H9 (cell line): ENCODE measurements around the gene HSPA9. TPM values are rescaled to one million over a fixed set of nuclear protein-coding genes. Genes with fewer than 3 reads are reported as not detected.

Experiments
- DNase-seq: peaks from one replicate; pipeline ENCODE4 v3.0.0-alpha.2; 2017
- H2AFZ ChIP-seq: one replicate; pipeline ENCODE4 v1.6.1; 2013; ENCODE audit warnings: mild to moderate bottlenecking, low read length, control low read depth, moderate library complexity
- H2AK5ac ChIP-seq: 2 replicates; pipeline ENCODE4 v1.6.1; 2013; ENCODE audit warnings: low read length, control low read depth, mixed read lengths; ENCODE audit not compliant: insufficient read length
- H2BK120ac ChIP-seq: one replicate; pipeline ENCODE4 v1.6.1; 2013; ENCODE audit warnings: low read depth, mild to moderate bottlenecking, low read length, control low read depth, inconsistent platforms; ENCODE audit not compliant: poor library complexity, severe bottlenecking
- H2BK12ac ChIP-seq: 2 replicates; pipeline ENCODE4 v1.6.1; 2013; ENCODE audit warnings: low read length, control low read depth, mixed read lengths, low read depth; ENCODE audit not compliant: insufficient read length
- H2BK15ac ChIP-seq: 2 replicates; pipeline ENCODE4 v1.6.1; 2013; ENCODE audit warnings: low read depth, low read length, control low read depth
- H2BK20ac ChIP-seq: one replicate; pipeline ENCODE4 v1.6.1; 2013; ENCODE audit warnings: low read depth, mild to moderate bottlenecking, low read length, control low read depth, inconsistent platforms; ENCODE audit not compliant: poor library complexity, severe bottlenecking
- H2BK5ac ChIP-seq: 2 replicates; pipeline ENCODE4 v1.6.1; 2013; ENCODE audit warnings: low read length, control low read depth, mixed read lengths; ENCODE audit not compliant: insufficient read length
- H3K14ac ChIP-seq: 2 replicates; pipeline ENCODE4 v1.6.1; 2013; ENCODE audit warnings: low read length, control low read depth; ENCODE audit not compliant: insufficient read depth
- H3K18ac ChIP-seq: 2 replicates; pipeline ENCODE4 v1.6.1; 2013; ENCODE audit warnings: low read depth, mild to moderate bottlenecking, mixed read lengths, low read length, control low read depth; ENCODE audit not compliant: insufficient read length
- H3K23ac ChIP-seq: 2 replicates; pipeline ENCODE4 v1.6.1; 2013; ENCODE audit warnings: low read length, control low read depth, mixed read lengths, low read depth; ENCODE audit not compliant: insufficient read length
- H3K23me2 ChIP-seq: 2 replicates; pipeline ENCODE4 v1.6.1; 2013; ENCODE audit warnings: low read depth, mild to moderate bottlenecking, mixed read lengths, low read length, control low read depth; ENCODE audit not compliant: insufficient read length, poor library complexity, severe bottlenecking
- H3K27ac ChIP-seq: 2 replicates; pipeline ENCODE4 v1.5.1; 2013; ENCODE audit warnings: low read length, control low read depth, mixed read lengths, low read depth; ENCODE audit not compliant: insufficient read length
- H3K27me3 ChIP-seq: 2 replicates; pipeline ENCODE4 v1.6.1; 2013; ENCODE audit warnings: low read length, control low read depth, inconsistent platforms; ENCODE audit not compliant: insufficient read depth
- H3K4ac ChIP-seq: 2 replicates; pipeline ENCODE4 v1.6.1; 2013; ENCODE audit warnings: low read depth, mild to moderate bottlenecking, control low read depth, inconsistent platforms, low read length, moderate library complexity
- H3K4me1 ChIP-seq: 2 replicates; pipeline ENCODE4 v1.6.1; 2013; ENCODE audit warnings: low read length, control low read depth, inconsistent platforms; ENCODE audit not compliant: insufficient read depth
- H3K4me2 ChIP-seq: 2 replicates; pipeline ENCODE4 v1.6.1; 2013; ENCODE audit warnings: low read length, control low read depth, mixed read lengths; ENCODE audit not compliant: insufficient read length, insufficient read depth
- H3K56ac ChIP-seq: 2 replicates; pipeline ENCODE4 v1.6.1; 2013; ENCODE audit warnings: low read depth, mild to moderate bottlenecking, mixed read lengths, low read length, control low read depth; ENCODE audit not compliant: insufficient read length
- H3K79me1 ChIP-seq: 2 replicates; pipeline ENCODE4 v1.6.1; 2013; ENCODE audit warnings: low read depth, mild to moderate bottlenecking, moderate library complexity, low read length, control low read depth, inconsistent platforms; ENCODE audit not compliant: insufficient read depth, poor library complexity, severe bottlenecking
- H3K79me2 ChIP-seq: 2 replicates; pipeline ENCODE4 v1.6.1; 2013; ENCODE audit warnings: low read length, control low read depth, inconsistent platforms; ENCODE audit not compliant: insufficient read depth
- H3K9ac ChIP-seq: 2 replicates; pipeline ENCODE4 v1.6.1; 2013; ENCODE audit warnings: low read length, control low read depth, mixed read lengths; ENCODE audit not compliant: insufficient read length; ENCODE audit errors: extremely low read depth
- H3K9me3 ChIP-seq: one replicate; pipeline ENCODE4 v1.6.1; 2013; ENCODE audit warnings: low read depth, low read length, inconsistent platforms; ENCODE audit not compliant: control insufficient read depth
- H3T11ph ChIP-seq: one replicate; pipeline ENCODE4 v1.6.1; 2013; ENCODE audit warnings: mild to moderate bottlenecking, low read length, control low read depth, inconsistent platforms
- H4K20me1 ChIP-seq: one replicate; pipeline ENCODE4 v1.6.1; 2013; ENCODE audit not compliant: control insufficient read depth, insufficient read length, insufficient read depth
- H4K5ac ChIP-seq: 2 replicates; pipeline ENCODE4 v1.6.1; 2013; ENCODE audit warnings: low read depth, mild to moderate bottlenecking, mixed read lengths, low read length, control low read depth; ENCODE audit not compliant: insufficient read length
- H4K8ac ChIP-seq: replicated peaks from 2 replicates; pipeline ENCODE4 v1.6.1; 2013; ENCODE audit warnings: low read length, control low read depth, mixed read lengths, low read depth; ENCODE audit not compliant: insufficient read length
- H4K91ac ChIP-seq: 2 replicates; pipeline ENCODE4 v1.6.1; 2013; ENCODE audit warnings: low read depth, mild to moderate bottlenecking, moderate library complexity, mixed read lengths, low read length, control low read depth; ENCODE audit not compliant: insufficient read length
- H3K27ac Mint-ChIP-seq, 3 experiments: 2 replicates in 2 of 3; 3 replicates in 1 of 3; pipeline ENCODE4 v1.8.0; 2020 to 2021; ENCODE audit warnings: mixed read lengths in 3 of 3, mild to moderate bottlenecking in 1 of 3, moderate library complexity in 1 of 3
- H3K27me3 Mint-ChIP-seq: 2 replicates; pipeline ENCODE4 v1.8.0; 2021; ENCODE audit warnings: low read depth, mild to moderate bottlenecking, moderate library complexity, mixed read lengths
- H3K36me3 Mint-ChIP-seq, 3 experiments: 2 replicates in 2 of 3; 3 replicates in 1 of 3; pipeline ENCODE4 v1.8.0; 2020 to 2021; ENCODE audit warnings: low read depth in 3 of 3, mixed read lengths in 3 of 3; ENCODE audit not compliant: insufficient read depth in 1 of 3
- H3K4me1 Mint-ChIP-seq, 2 experiments: 2 replicates each; pipeline ENCODE4 v1.8.0; 2020; ENCODE audit warnings: mixed read lengths in 2 of 2
- H3K4me3 Mint-ChIP-seq, 2 experiments: 2 replicates in 1 of 2; 3 replicates in 1 of 2; pipeline ENCODE4 v1.8.0; 2020 to 2021; ENCODE audit warnings: mild to moderate bottlenecking in 2 of 2, mixed read lengths in 2 of 2, moderate library complexity in 1 of 2
- H3K9me3 Mint-ChIP-seq, 2 experiments: 2 replicates in 1 of 2; 3 replicates in 1 of 2; pipeline ENCODE4 v1.8.0; 2020; ENCODE audit warnings: mild to moderate bottlenecking in 2 of 2, mixed read lengths in 2 of 2, moderate library complexity in 1 of 2
- WGBS: extraction: QIAGEN DNeasy Blood & Tissue Kit; methylation state at CpG from one replicate; pipeline ENCODE4 v1.1.7; 2013; ENCODE audit warnings: missing lambda C conversion rate, low lambda C conversion rate, mixed read lengths; ENCODE audit not compliant: insufficient read length; ENCODE audit errors: extremely low coverage; 5-methylcytosine and 5-hydroxymethylcytosine counted together
- total RNA-seq: library from RNA; stranded (reverse); gene quantifications from 2 replicates; pipeline ENCODE4 v1.2.1, GENCODE V29; 2021
- TF ChIP-seq, protein P1 (sequence below): fragments of 200-600 bp; sonication (generic); conservative IDR thresholded peaks from 3 replicates; pipeline ENCODE4 v1.8.0; 2021; ENCODE audit warnings: antibody characterized with exemption, mild to moderate bottlenecking

The HSPA9 gene
- total RNA-seq, 1 experiment from 2014 or later = 397 TPM

- no peak overlapping the region for H3K14ac ChIP-seq
- H3K56ac ChIP-seq = no peak overlapping the region
- DNase-seq = no peak
- H3K4me1 ChIP-seq = no peaks in the 10 kb centered on the region
- H3K79me1 ChIP-seq = peaks cover 3% of the 10 kb centered on the region
- WGBS = no CpG with 5 or more reads among the region's 9 CpGs
- Mint-ChIP-seq H3K4me3 (no peak overlapping the region; a peak in 1 of 5 replicates), H3K9me3 (no peaks in the 10 kb centered on the region; a peak in 1 of 5 replicates), H3K4me1 (peaks cover 9 to 20% of the 10 kb centered on the region in 2 experiments), H3K36me3 (peaks cover 71 to 88% (median 86%) of the 10 kb centered on the region in 3 experiments), H3K27me3 (no peaks in the 10 kb centered on the region), H3K27ac (0 out of 7 replicates have a peak overlapping the region, but pooled peaks of 1 of the 3 experiments have one; percentile 39)
- no peak overlapping the region for H3K4me2 ChIP-seq
- no peak overlapping the region for H3K18ac ChIP-seq
- no peak overlapping the region for H4K5ac ChIP-seq
- no peaks in the 10 kb centered on the region for H3K27me3 ChIP-seq
- no peak overlapping the region for H2AK5ac ChIP-seq
- no peak overlapping the region for H4K91ac ChIP-seq
- no peak overlapping the region for H2BK120ac ChIP-seq
- H3K27ac ChIP-seq = no peak overlapping the region
- no peak overlapping the region for H2BK20ac ChIP-seq
- no peak overlapping the region for H3K4ac ChIP-seq
- no peaks in the 10 kb centered on the region for H4K20me1 ChIP-seq
- TF ChIP-seq, protein P1, sequence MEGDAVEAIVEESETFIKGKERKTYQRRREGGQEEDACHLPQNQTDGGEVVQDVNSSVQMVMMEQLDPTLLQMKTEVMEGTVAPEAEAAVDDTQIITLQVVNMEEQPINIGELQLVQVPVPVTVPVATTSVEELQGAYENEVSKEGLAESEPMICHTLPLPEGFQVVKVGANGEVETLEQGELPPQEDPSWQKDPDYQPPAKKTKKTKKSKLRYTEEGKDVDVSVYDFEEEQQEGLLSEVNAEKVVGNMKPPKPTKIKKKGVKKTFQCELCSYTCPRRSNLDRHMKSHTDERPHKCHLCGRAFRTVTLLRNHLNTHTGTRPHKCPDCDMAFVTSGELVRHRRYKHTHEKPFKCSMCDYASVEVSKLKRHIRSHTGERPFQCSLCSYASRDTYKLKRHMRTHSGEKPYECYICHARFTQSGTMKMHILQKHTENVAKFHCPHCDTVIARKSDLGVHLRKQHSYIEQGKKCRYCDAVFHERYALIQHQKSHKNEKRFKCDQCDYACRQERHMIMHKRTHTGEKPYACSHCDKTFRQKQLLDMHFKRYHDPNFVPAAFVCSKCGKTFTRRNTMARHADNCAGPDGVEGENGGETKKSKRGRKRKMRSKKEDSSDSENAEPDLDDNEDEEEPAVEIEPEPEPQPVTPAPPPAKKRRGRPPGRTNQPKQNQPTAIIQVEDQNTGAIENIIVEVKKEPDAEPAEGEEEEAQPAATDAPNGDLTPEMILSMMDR = no peak
- peaks cover 15% of the 10 kb centered on the region for H3K79me2 ChIP-seq
- no peak overlapping the region for H2BK12ac ChIP-seq
- H3K9ac ChIP-seq = no peak overlapping the region
- H2AFZ ChIP-seq = no peak overlapping the region
- H2BK5ac ChIP-seq = no peak overlapping the region
- no peak overlapping the region for H3K23ac ChIP-seq
- H4K8ac ChIP-seq = no peak overlapping the region
- H3K23me2 ChIP-seq = peaks cover 4% of the 10 kb centered on the region
- no peak overlapping the region for H2BK15ac ChIP-seq
- no peak overlapping the region for H3T11ph ChIP-seq
- H3K9me3 ChIP-seq = no peaks in the 10 kb centered on the region
These were observed 4.3 kb downstream of the HSPA9 start for GRCh38 chr5:138570871-138571270.
